Activated effector memory CD4-positive, alpha-beta T cell treated with Interleukin-2 at 50 U/mL for 16 hours (primary cell): ENCODE data around the gene RCOR2.
"Not testable (repeated sequence)": the region's sequence is repeated elsewhere in the genome, so short reads cannot be mapped to it uniquely, and the experiment has no call there.

Experiments
- DNase-seq: peaks from one replicate; pipeline ENCODE4 v3.0.0-alpha.2; 2020

The RCOR2 gene

DNA sequence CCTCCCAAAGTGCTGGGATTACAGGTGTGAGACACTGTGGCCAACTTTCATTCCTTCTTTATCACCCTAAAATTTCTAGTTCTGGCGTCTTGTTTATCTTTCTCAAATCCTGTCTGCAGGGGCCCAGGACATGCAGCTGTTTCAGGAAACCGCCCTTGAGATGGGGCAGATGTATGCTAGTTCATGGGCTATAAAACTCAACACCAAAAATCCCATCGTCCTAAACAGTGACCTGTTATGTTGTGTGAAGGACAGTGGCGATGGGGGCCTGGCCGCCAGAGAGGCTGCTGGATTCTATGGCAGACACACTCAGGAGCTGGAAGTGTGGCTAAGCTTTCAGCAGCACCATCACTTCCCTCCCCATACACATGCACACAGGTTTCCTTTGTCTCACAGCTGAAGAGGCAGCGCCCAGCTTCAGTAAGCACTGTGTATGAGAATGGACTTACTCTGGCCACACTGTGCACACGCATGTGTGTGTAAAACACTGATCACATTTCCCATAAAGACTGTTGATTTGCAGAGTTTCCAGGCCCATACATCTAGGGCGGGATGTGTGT is 41.4 kb downstream of the RCOR2 start:
- DNase-seq, result no peak

DNA sequence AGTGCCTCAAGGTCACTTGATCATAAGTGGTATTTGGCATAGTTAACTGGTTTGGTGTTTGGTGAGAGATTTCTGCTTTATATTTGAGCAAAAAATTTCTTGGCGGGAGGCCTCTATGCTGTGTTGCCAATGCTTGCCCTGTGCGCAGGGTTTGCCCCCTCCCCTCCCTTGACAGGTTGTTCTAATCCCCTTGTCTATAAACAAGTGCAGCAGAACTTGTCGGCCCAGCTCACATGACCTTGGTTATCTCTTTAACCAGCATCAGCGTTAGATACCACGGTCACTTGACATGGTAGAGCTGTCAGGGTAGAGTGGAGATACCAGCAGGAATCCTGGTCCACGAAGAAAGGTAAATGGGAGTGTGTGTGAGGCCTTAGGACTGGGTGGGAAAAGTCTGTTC is 42.5 kb downstream of the RCOR2 start:
- no peak for DNase-seq

DNA sequence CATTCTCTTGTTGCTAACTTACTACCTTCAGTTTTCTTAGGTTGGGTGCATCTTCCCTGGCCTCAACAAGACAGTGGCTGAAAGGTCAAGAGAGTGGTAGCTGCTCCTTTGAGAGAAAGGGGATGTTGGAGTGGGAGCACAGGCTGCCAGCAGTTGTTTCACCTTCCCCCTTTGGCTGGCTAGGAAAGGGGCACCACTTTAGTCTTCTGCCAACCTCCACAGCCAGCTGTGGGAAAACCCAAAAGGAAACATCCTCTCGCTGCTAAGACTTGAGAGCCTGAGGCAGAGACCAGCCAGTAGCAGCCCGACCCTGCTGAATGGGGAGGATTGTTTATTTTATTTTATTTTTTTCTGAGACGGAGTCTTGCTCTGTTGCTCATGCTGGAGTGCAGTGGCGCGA is 43.7 kb downstream of the RCOR2 start:
- DNase-seq, result no peak

DNA sequence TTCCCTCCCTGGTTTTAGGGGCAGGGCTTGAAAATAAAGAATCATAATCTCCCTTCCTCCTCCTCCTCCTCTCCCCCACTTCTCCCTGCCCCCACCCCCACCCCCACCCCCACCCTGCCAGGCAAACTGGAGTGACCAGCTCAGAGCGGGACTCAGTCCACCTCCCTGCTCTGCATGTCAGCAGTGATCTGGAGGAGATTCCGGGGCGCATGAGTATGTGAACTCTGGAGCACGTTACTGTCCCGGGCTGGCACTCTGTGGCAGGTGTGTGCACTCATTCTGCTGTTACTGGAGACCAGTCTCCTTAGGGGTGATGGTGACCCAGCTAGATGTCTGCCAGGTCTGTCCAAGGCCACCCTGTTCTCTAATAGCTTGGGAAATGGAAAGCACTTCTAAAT is 44.2 kb downstream of the RCOR2 start:
- DNase-seq, result no peak

DNA sequence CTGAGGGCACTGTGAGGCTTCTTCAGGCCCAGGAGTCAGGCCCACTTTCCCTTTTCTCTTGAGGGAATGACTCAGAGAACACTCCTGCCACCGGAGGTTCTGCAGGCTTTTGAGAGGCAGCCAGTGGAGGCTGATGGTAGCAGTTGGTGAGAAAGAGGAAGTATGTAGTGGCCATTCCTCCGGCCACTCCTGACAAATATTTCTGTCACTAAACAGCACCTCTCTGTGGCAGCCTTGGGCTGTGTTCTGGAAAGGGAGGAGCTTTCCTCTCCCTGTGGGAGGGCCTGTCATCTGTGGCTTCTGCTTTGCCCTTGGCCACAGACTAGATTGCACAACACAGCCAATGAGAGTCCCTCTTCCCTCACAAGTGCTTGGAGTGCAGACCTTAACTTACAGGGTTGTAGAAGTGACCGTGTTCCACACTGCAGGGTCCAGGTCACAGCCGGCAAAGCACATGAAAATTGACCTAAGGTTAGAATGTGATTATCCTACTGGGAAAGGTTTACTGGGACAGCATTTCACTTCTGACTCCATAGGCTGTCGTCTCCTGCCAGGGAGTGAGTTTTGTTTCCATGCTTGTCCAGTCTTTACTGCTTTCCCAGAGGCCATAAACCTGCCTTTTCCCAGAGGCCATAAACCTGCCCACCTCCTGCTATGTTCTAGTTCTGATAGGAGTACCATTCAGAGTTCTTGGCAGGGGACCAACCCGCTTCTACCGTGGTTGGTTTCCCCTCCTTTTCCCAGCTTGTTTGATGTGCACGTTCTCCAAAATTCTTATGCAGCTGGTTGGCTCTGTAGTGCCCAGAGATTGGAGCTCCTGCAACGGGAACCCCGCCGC is 44.8 kb downstream of the RCOR2 start:
- peak; percentile 22 for DNase-seq

GRCh38 chr11:63870351-63871140 is 46.4 kb downstream of the RCOR2 start:
- DNase-seq, result no peak

DNA sequence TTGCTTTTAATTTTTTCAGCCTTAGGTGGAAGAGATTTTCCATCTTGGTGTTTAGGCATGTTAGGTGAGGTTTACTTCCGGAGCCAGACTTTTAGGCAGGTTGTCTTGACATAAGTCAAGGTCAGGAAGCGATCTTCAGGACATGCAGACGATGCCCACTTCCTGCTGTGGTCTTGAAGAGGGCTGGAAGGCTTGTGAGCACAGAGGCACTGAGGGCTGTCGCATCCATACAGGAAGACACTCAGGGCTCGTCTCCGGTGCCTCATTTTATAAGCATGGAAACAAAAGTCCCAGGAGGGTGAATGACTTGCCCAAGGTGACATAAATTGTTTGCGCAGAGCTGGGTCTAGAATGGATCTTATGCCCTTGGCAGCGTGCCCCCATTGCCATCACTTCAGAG is 47.3 kb downstream of the RCOR2 start:
- DNase-seq, result peak; percentile 54

- DNase-seq, result no peak
These were observed 47.8 kb downstream of the RCOR2 start for GRCh38 chr11:63869171-63869591.

DNA sequence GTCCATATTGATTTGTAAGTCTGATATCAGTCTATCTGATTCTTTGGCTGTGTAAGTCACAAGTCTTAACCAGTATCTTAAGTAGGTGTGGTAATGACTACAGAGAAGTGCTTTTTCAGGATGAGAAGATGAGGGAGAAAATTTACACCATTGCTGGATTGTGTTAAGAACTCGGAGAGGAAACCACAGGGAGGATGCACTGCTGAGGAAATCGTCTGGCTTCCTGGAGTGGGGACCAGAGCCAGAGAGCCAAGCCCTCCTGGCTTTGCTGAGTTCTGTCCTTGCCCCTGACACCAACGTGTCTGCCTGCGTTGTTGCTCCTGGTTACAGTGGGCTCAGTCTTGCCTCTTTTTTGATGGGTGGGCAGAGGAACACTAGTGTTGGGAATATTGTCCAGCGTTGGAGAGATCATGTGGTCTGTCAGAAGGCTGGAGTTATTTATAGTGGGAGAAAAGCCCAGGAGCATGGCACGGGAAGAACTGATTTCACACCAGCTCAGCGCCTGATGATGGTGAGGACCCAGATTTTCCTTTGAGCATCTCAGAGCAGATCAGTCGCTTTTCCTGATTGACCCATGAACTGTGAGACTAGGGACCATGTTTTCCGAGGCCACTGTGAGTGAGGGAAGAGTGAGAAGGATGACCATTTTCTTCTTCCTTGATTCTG is 48.4 kb downstream of the RCOR2 start:
- no peak for DNase-seq

DNA sequence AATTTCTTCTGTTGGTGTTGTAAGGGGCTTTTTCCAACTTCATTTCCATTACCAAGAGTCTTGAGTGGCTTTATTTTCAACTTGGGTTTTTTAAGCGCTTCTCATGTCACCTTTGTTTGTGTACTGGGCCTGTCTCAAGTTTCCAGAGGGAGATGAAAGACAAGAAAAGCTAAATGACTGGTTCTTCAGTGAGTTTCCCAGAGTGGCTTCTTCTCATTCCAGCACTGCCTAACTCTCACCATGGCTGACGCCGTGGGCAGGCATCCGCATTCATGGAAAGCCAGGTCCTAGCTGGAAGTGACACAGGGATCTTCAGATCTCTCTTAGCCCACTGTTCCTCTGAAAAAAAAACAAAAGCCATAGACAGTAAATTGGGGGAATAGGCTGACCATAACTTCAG is 49.5 kb downstream of the RCOR2 start:
- no peak for DNase-seq

DNA sequence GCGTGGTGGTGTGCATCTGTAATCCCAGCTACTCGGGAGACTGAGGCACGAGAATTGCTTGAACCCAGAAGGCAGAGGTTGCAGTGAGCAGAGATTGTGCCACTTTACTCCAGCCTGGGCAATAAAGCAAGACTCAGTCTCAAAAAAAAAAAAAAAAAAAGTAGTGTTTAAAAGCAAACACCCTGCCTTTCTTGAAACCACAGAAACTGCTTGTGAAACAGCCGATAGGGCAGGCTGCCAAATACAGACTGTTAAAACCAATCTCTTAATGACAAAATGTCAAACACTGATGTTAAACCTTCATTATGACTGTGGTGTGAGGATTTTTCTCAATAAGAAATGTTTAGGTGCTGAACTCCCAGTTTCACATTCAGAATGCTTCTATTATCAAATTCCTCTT is 50.8 kb downstream of the RCOR2 start:
- DNase-seq, result peak; percentile 60

GRCh38 chr11:63863620-63864019 is 53.3 kb downstream of the RCOR2 start:
- DNase-seq, result not testable (repeated sequence)

DNA sequence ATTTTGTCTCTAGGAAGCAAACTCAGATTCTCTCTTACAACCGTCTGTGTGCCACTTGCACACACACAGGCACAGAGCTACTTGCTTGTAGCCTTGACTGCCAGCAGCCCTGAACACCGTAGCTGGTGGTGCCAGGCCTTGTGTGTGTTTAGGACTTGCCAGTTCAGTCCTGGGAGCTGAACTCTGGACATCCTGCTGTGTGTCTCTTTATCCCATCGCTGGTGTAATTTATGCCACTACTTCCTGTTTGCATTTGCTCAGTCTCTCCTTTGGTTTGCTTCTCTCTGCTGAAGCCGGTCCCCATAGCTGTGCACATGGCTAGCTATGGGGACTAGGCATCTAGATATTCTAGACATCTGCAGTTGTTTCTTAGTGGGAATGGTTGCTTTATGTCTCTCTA is 54.0 kb downstream of the RCOR2 start:
- no peak for DNase-seq
